Esophagus muscularis mucosa (tissue), 4 donors: Measurements from ENCODE around the gene SLC35A1.

Source experiments
- EP300 ChIP-seq: sonication (generic); formaldehyde crosslinking; IDR thresholded peaks from one replicate; pipeline ENCODE4 v1.6.1; 2017; ENCODE audit warnings: antibody characterized with exemption
- POLR2A ChIP-seq: fragments of 450-650 bp; IDR thresholded peaks from one replicate; pipeline ENCODE4 v1.6.1; 2017; ENCODE audit warnings: antibody characterized with exemption, moderate library complexity, mild to moderate bottlenecking, low read depth
- TF ChIP-seq, protein P1 (sequence below), 3 experiments: fragments of 200-600 bp in 2 of 3; fragments of 450-650 bp in 1 of 3; sonication (generic) in 2 of 3; IDR thresholded peaks; one replicate each; pipeline ENCODE4 v1.5.1; 2017 to 2019; ENCODE audit warnings: antibody characterized with exemption in 3 of 3, mild to moderate bottlenecking in 2 of 3, moderate library complexity in 1 of 3

DNA sequence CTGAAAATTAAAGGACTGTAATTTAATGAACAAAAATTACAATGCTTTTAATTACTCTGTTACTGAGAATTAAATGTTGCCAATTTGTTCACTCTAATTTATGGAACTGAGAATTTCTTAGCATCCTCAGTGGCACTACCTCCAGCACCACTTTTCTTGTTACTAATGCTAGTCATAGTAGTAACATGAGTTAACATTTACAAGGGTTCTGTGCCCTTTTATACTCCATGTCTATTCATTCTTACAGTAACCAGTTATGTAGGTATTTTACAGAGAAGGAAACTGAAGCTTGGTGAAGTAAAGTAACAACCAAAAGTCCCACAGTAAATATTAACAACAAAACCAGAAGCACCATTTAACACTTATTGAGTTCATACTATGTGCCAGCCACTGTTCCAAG, 82.7 kb downstream of the SLC35A1 start:
- TF ChIP-seq EP300 (no peak), POLR2A (no peak)
- TF ChIP-seq, protein P1, sequence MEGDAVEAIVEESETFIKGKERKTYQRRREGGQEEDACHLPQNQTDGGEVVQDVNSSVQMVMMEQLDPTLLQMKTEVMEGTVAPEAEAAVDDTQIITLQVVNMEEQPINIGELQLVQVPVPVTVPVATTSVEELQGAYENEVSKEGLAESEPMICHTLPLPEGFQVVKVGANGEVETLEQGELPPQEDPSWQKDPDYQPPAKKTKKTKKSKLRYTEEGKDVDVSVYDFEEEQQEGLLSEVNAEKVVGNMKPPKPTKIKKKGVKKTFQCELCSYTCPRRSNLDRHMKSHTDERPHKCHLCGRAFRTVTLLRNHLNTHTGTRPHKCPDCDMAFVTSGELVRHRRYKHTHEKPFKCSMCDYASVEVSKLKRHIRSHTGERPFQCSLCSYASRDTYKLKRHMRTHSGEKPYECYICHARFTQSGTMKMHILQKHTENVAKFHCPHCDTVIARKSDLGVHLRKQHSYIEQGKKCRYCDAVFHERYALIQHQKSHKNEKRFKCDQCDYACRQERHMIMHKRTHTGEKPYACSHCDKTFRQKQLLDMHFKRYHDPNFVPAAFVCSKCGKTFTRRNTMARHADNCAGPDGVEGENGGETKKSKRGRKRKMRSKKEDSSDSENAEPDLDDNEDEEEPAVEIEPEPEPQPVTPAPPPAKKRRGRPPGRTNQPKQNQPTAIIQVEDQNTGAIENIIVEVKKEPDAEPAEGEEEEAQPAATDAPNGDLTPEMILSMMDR (IDR thresholded peaks at IDR 0.05), result no peak
